DND-41 (cell line): ENCODE data around the gene AFAP1.

Experiments
- ATAC-seq: fragments of 200-7000 bp; cut with Tn5 transposase; 3 replicates; pipeline ENCODE4 v1.9.1; 2021; ENCODE audit warnings: low read depth; ENCODE audit not compliant: insufficient read depth
- DNase-seq: peaks from one replicate; pipeline ENCODE4 v3.0.0-alpha.2; 2020
- H2AFZ ChIP-seq: 2 replicates; pipeline ENCODE4 v1.6.0; 2012; ENCODE audit warnings: low read depth, low read length
- H3K27ac ChIP-seq: 2 replicates; pipeline ENCODE4 v1.5.1; 2012; ENCODE audit warnings: low read length, inconsistent platforms
- H3K27me3 ChIP-seq: fragments of 200-600 bp; sonication (generic); 2 replicates; pipeline ENCODE4 v1.6.0; 2012; ENCODE audit warnings: low read length, mild to moderate bottlenecking, inconsistent platforms; ENCODE audit not compliant: insufficient read depth, poor library complexity
- H3K36me3 ChIP-seq: 2 replicates; pipeline ENCODE4 v1.5.1; 2012; ENCODE audit warnings: low read length, inconsistent platforms; ENCODE audit not compliant: insufficient read depth
- H3K4me1 ChIP-seq: 2 replicates; pipeline ENCODE4 v1.5.1; 2012; ENCODE audit warnings: mild to moderate bottlenecking, low read length; ENCODE audit not compliant: insufficient read depth
- H3K4me2 ChIP-seq: 2 replicates; pipeline ENCODE4 v1.6.0; 2012; ENCODE audit warnings: mild to moderate bottlenecking, moderate library complexity, low read length, inconsistent platforms; ENCODE audit not compliant: insufficient read depth
- H3K4me3 ChIP-seq, 2 experiments: fragments of 200-600 bp in 1 of 2; shearing (Covaris generic) in 1 of 2; 2 replicates each; pipeline ENCODE4 v1.5.1; 2012 to 2016; ENCODE audit warnings: inconsistent platforms in 2 of 2, low read length in 2 of 2, mild to moderate bottlenecking in 2 of 2, low read depth in 1 of 2, moderate library complexity in 1 of 2
- H3K79me2 ChIP-seq: 2 replicates; pipeline ENCODE4 v1.6.0; 2012; ENCODE audit warnings: low read length, inconsistent platforms; ENCODE audit not compliant: insufficient read depth
- H3K9ac ChIP-seq: 2 replicates; pipeline ENCODE4 v1.6.0; 2012; ENCODE audit warnings: low read depth, mild to moderate bottlenecking, inconsistent platforms, low read length, moderate library complexity
- H3K9me3 ChIP-seq: 2 replicates; pipeline ENCODE4 v1.5.1; 2012; ENCODE audit warnings: low read length, moderate library complexity, mild to moderate bottlenecking, inconsistent platforms; ENCODE audit not compliant: insufficient read depth, severe bottlenecking
- H4K20me1 ChIP-seq: 2 replicates; pipeline ENCODE4 v1.6.0; 2012; ENCODE audit warnings: low read length; ENCODE audit not compliant: insufficient read depth
- EZH2 ChIP-seq: IDR thresholded peaks from 3 replicates; pipeline ENCODE4 v1.6.1; 2012; ENCODE audit warnings: borderline replicate concordance, low read depth, mild to moderate bottlenecking, moderate library complexity, low read length, inconsistent platforms; ENCODE audit not compliant: severe bottlenecking
- TF ChIP-seq, protein P1 (sequence below): IDR thresholded peaks from 2 replicates; pipeline ENCODE4 v1.5.1; 2012; ENCODE audit warnings: borderline replicate concordance, low read length, moderate library complexity, mild to moderate bottlenecking; ENCODE audit not compliant: poor library complexity, severe bottlenecking; ENCODE audit errors: extremely low read depth

Gene AFAP1

DNA sequence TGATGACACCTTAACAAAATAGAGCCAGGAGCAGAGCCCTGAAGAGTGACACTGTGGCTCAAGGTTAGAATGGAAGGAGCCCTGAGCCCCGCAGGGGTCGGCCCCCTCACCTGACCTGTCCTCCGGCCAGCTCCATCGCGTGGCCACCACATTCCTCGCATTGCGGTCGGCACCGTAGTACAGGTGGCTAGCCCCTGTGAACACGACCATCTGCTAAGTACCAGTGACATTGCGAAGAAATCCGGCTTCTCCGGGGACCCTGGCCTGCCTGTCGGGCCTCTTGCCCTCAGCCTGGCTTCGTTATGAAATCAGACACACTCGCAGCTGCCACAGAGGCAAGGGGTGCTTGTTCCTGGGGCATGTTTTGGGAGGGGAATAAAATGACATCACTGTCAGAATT is 179.0 kb downstream of the AFAP1 start:
- Histone ChIP-seq H3K4me2 (no peak overlapping the region), H3K4me3 (no peak overlapping the region), H3K27me3 (no peaks in the 10 kb centered on the region), H3K79me2 (no peaks in the 10 kb centered on the region), H2AFZ (no peak overlapping the region), H3K36me3 (no peaks in the 10 kb centered on the region), H4K20me1 (no peaks in the 10 kb centered on the region), H3K27ac (no peak overlapping the region), H3K4me1 (peaks cover 15% of the 10 kb centered on the region), H3K9ac (no peak overlapping the region), H3K9me3 (no peaks in the 10 kb centered on the region)
- DNase-seq (no peak), ATAC-seq (no peak)
- TF ChIP-seq, protein P1, sequence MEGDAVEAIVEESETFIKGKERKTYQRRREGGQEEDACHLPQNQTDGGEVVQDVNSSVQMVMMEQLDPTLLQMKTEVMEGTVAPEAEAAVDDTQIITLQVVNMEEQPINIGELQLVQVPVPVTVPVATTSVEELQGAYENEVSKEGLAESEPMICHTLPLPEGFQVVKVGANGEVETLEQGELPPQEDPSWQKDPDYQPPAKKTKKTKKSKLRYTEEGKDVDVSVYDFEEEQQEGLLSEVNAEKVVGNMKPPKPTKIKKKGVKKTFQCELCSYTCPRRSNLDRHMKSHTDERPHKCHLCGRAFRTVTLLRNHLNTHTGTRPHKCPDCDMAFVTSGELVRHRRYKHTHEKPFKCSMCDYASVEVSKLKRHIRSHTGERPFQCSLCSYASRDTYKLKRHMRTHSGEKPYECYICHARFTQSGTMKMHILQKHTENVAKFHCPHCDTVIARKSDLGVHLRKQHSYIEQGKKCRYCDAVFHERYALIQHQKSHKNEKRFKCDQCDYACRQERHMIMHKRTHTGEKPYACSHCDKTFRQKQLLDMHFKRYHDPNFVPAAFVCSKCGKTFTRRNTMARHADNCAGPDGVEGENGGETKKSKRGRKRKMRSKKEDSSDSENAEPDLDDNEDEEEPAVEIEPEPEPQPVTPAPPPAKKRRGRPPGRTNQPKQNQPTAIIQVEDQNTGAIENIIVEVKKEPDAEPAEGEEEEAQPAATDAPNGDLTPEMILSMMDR = no peak
- TF ChIP-seq EZH2 = no peak

DNA sequence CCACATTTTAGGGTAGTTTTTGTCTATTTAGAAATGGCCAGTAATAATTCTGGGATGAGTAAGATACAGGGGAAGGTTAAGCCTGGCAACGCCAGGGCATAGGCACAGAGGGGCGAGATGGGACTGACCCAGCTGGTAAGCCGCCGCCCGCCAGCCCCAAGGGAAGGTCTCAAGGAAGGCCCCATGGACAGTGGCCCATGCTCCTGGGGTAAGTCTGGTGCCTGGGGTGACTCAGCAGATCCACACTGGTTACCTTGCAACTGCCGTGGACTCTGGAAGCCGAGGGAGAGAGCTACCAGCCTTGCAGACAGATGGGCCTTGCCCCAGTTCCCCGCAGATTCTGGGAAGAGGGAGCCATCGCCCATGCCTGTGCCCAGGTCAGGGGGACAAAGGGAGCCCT is 179.4 kb downstream of the AFAP1 start:
- no peak overlapping the region for H2AFZ ChIP-seq
- H4K20me1 ChIP-seq = no peaks in the 10 kb centered on the region
- H3K4me3 ChIP-seq = no peak overlapping the region
- no peak for TF ChIP-seq EZH2
- TF ChIP-seq, protein P1 = no peak
- H3K4me1 ChIP-seq = peaks cover 15% of the 10 kb centered on the region
- no peak for ATAC-seq
- no peak overlapping the region for H3K27ac ChIP-seq
- H3K36me3 ChIP-seq = no peaks in the 10 kb centered on the region
- DNase-seq = no peak
- H3K9me3 ChIP-seq = no peaks in the 10 kb centered on the region
- H3K9ac ChIP-seq = no peak overlapping the region
- no peaks in the 10 kb centered on the region for H3K79me2 ChIP-seq
- H3K4me2 ChIP-seq = no peak overlapping the region
- no peaks in the 10 kb centered on the region for H3K27me3 ChIP-seq

DNA sequence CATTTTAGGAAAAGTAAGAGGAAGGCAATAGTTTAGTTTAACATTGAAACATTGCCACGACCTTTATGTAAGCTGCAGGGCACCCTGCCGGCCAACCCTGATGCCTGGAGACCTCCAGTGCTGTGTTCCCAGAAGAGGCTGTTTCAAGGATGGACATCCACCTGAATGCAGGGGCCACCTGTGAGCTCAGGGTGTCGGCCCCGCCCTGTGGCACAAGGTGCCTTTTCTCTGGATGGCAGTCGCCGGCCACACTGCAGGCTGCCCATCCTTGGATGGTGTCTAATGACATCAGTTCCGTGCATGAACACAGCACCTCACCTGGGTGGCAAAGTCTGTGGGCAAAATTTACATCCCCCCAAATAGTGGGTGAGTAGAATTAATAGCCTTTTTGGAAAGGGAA is 180.0 kb downstream of the AFAP1 start:
- Histone ChIP-seq H2AFZ (peak overlapping the region; percentile 62), H3K27me3 (no peaks in the 10 kb centered on the region), H3K79me2 (no peaks in the 10 kb centered on the region), H3K9ac (peak overlapping the region; percentile 28; the same call in 1 of the 2 replicates), H3K4me3 (peak overlapping the region in 1 of 2 experiments; percentile 43; a peak in 2 of 4 replicates), H3K36me3 (no peaks in the 10 kb centered on the region), H4K20me1 (no peaks in the 10 kb centered on the region), H3K27ac (peak overlapping the region; percentile 46; the same call in 1 of the 2 replicates), H3K9me3 (no peaks in the 10 kb centered on the region), H3K4me2 (peak overlapping the region; percentile 58), H3K4me1 (peaks cover 15% of the 10 kb centered on the region)
- no peak for DNase-seq
- ATAC-seq = peak; percentile 10; the same call in 1 of the 3 replicates
- TF ChIP-seq, protein P1 = no peak
- no peak for TF ChIP-seq EZH2
